CD4-positive, alpha-beta T cell treated with Interleukin-17A for 1 hour (primary cell): ENCODE data around the gene SBF1.
A peak's percentile ranks its signal among the peaks of the same experiment; 100 is the strongest.
"Not testable (repeated sequence)": the region's sequence is repeated elsewhere in the genome, so short reads cannot be mapped to it uniquely, and the experiment has no call there.

ENCODE experiments used
- DNase-seq: peaks from one replicate; pipeline ENCODE4 v3.0.0-alpha.2; 2020

SBF1 gene, protein sequence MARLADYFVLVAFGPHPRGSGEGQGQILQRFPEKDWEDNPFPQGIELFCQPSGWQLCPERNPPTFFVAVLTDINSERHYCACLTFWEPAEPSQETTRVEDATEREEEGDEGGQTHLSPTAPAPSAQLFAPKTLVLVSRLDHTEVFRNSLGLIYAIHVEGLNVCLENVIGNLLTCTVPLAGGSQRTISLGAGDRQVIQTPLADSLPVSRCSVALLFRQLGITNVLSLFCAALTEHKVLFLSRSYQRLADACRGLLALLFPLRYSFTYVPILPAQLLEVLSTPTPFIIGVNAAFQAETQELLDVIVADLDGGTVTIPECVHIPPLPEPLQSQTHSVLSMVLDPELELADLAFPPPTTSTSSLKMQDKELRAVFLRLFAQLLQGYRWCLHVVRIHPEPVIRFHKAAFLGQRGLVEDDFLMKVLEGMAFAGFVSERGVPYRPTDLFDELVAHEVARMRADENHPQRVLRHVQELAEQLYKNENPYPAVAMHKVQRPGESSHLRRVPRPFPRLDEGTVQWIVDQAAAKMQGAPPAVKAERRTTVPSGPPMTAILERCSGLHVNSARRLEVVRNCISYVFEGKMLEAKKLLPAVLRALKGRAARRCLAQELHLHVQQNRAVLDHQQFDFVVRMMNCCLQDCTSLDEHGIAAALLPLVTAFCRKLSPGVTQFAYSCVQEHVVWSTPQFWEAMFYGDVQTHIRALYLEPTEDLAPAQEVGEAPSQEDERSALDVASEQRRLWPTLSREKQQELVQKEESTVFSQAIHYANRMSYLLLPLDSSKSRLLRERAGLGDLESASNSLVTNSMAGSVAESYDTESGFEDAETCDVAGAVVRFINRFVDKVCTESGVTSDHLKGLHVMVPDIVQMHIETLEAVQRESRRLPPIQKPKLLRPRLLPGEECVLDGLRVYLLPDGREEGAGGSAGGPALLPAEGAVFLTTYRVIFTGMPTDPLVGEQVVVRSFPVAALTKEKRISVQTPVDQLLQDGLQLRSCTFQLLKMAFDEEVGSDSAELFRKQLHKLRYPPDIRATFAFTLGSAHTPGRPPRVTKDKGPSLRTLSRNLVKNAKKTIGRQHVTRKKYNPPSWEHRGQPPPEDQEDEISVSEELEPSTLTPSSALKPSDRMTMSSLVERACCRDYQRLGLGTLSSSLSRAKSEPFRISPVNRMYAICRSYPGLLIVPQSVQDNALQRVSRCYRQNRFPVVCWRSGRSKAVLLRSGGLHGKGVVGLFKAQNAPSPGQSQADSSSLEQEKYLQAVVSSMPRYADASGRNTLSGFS (N-terminal part only)

DNA sequence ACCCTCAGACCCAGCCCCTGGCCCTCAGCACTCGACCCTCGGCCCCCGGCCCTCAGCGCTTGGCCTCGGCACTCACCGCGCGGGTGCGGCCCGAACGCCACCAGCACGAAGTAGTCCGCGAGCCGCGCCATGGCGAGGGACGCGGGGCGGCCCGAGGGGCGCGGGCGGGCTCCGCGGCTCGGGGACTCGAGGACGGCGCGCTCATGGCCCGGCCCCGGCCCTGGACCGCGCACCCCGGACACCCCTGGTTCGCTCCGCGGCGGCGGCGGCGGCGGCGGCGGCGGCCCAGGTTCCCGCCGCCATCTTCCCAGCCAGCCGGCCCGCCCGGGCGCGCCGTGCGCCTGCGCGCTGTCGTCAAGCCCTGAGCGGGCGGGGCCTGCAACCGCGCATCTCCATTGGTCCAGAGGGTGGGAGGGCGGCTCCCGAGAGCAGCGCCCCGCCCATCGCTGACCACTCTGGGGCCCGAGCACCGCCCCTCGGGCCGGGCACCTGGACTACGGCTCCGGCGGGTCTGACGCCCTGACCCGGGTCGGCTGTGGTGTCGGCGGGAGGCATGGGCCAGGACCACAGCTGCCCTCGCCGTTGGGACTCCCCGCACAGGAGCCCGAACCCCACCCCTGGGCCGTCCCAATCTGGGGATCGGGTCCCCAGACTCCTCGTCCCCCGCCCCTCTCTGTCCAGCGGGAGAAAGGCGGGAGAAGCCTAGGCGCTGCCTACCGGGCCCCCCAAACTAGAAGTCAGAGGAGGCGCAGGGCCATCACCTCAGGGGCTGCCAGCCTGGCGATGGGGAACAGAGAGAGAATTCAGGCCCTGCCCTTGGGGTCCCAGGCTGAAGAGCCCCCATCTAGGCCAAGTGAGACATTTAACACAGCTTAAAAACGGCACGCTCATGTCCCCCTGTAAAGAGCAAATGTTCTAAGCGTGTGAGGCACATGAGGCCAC, at the start of gene SBF1:
Gene SBF1 (minus strand): TSS at position 326 of the 942 bp plus-strand sequence. CDS start 195 bp downstream, at position 131.
- peak; percentile 87 for DNase-seq

DNA sequence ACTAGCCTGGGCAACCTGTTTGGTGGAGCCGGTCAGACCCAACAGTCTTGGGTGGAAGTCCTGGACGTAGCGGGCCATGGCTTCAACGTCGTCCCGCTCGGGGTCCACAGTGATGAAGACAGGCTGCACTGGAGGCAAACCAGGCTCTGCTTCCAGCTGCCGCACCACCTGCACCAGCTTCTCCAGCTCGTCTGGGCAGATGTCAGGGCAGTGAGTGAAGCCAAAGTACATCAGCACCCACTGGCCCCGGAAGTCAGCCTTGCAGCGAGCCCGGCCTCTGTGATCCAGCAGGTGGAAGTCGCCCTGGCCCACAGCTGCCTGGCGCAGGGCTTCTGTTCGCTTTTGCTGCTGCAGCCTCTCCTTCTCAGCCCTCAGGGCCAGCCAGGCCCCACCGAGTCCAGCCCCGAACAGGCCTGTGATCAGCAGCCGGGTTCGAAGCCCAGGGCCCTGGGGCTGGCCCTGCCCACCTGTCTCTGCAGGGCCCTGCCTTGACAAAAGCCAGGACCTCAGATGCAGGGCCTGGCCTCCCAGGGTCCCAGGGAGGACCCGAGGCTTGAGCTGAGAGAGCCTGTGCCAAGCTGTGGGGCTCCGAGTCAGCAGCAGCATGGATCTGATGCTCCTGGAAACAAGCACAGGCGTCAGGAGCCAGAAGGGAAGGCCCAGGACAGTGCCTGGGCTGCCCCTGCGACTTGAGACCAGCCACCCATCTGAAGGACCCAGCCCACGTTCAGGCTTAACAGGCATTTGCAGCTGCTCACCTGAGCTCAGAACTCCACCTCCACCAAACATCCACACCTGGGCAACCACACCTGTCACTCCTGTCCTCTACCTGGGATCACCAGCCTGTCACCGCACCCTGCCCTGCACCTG, 49.2 kb upstream of the SBF1 start:
- no peak for DNase-seq

DNA sequence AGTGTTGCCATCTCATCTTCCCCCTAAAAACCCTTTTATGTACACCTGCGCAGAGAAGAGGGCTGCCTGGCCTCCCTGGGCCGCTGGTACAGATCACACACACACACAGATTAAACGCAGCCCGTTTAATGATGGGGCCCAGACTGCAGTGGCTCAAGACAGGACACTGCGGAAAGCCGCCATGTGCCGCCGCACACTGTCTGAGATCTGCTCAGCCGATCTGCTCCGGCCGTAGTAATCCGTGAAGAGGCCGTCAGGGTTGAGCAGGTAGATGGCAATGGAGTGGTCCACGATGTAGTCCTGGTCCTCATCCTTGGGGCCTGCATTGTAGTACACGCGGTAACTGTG, 48.6 kb upstream of the SBF1 start:
- DNase-seq, result no peak

DNA sequence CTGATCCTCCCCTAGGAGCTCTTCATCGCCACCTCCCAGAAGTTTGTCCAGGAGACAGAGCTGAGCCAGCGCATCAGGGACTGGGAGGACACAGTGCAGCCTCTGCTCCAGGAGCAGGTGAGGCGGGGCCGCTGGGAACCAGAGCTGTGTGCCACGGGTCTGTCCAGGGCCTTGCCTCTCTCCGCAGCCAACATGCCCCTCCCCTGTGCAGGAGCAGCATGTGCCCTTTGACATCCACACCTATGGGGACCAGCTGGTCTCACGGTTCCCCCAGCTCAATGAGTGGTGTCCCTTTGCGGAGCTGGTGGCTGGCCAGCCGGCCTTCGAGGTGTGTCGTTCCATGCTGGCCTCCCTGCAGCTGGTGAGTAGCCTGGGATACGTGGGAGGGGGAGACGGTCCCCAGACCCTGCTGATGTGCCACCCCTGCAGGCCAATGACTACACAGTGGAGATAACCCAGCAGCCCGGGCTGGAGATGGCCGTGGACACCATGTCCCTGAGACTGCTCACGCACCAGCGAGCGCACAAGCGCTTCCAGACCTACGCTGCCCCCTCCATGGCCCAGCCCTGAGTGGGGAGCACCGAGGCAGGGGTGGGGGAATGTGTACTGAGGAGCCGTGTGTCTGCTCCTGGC, 48.1 kb upstream of the SBF1 start:
- no peak for DNase-seq

DNA sequence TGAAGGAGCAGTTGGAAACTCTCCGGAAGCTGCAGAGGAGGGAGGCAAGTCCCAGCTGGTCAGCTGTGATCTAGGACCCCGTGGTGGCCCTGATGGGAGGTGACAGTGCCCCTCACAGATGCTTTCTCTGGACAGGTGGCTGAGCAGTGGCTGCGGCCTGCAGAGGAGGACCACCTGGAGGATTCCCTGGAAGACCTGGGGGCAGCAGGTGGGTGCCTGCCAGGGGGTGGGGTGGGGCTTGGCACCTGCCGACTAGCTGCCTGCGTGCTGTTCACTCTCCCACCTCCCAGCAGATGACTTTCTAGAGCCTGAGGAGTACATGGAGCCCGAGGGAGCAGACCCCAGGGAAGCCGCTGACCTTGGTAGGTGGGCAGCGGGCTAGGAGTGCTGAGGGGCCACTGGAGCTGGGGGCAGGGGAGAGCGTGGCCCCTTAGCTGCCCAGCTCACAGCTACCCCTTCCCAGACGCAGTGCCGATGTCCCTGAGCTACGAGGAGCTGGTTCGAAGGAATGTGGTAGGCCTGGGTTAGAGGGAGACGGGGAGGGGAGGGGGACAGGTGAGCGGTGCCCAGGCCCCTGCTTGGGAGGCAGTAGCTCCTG, 47.5 kb upstream of the SBF1 start:
- no peak for DNase-seq

DNA sequence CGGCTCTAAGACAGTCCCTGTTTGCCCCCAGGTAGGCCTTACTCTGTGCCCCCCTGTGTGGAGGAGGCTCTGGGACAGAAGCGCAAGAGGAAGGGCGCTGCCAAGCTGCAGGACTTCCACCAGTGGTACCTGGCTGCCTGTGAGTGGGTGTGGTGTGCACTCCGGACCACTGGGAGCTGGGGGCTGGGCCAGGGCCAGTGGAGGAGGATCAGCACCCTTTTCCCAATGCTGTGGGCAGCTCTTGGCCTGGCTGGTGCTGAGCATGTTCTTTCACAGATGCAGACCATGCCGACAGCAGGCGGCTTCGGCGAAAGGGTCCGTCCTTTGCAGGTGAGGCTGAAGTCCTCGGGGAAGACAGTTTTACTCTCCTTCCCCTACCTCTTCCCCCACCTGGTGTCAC, 46.9 kb upstream of the SBF1 start:
- DNase-seq, result no peak

DNA sequence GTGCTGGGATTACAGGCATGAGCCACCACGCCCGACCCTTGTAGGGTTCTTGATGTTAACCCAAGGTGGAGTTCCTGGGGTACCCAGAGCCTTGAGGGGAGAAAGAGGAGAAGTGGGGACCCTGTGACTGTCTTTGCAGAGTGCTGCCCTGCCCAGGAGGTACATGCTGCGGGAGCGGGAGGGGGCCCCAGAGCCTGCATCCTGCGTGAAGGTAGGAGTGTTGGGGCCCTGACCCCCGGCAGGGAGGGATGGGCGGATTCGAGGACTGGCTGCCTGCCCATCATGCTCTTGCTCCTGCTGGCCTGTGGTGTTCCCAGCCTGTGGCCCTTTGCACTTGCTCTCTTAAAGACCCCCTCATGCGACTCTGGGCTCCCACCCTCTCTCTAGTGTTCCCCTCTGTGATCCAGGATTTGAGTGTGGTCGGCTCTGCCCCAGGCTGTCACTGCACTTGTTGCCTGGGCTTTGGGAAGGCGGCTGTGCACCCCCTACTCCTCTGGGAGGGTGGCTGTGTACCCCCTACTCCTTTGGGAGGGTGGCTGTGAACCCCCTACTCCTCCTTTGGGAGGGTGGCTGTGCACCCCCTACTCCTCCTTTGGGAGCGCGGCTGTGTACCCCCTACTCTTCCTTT, 46.1 kb upstream of the SBF1 start:
- DNase-seq, result no peak

DNA sequence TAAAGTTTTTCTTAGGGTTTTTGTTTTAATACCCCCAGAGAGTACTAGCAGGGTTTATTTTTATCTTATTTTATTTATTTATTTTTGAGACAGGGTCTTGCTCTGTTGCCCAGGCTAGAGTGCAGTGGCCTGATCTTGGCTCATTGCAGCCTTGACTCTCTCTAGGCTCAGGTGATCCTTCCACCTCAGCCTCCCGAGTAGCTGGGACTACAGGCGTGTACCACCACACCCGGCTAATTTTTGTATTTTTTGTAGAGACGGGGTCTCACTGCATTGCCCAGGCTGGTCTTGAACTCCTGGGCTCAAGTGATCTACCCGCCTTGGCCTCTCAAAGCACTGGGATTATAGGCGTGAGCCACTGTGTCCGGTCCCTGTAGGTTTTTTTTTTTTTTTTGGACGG, 45.3 kb upstream of the SBF1 start:
- DNase-seq, result not testable (repeated sequence)

DNA sequence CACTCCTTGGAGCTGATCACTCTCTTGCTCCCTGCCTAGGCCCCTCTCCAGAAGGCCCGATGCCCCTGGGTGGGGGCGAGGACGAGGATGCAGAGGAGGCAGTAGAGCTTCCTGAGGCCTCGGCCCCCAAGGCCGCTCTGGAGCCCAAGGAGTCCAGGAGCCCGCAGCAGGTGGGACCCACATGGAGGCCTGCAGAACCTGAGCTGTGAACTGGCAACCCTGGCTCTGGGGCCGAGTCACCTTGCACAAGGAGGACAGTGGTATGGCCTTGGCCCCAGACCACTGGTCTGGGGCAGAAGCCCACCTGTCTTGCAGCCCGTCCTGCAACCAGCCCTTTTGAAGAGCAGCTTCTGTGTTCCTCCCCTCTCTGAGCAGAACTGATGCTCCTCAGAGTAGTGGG, 44.3 kb upstream of the SBF1 start:
- no peak for DNase-seq

DNA sequence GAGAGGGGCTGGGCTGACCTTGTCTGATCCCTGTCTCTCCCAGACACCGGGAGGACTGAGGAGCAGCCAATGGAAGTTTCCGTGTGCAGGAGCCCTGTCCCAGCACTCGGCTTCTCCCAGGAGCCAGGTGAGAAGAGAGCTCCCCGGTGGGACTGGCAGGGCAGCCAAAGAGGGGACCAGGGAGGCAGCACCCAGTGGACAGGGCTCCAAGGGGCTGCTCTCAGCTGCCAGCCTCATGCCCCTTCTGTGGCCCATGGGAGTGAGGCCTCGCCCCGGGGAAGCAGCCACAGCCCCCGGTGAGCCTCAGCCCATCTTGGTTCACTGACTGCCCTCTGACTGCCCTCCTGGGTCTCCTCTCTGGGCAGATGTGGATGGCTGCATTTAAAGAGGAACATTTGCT, 43.8 kb upstream of the SBF1 start:
- no peak for DNase-seq

DNA sequence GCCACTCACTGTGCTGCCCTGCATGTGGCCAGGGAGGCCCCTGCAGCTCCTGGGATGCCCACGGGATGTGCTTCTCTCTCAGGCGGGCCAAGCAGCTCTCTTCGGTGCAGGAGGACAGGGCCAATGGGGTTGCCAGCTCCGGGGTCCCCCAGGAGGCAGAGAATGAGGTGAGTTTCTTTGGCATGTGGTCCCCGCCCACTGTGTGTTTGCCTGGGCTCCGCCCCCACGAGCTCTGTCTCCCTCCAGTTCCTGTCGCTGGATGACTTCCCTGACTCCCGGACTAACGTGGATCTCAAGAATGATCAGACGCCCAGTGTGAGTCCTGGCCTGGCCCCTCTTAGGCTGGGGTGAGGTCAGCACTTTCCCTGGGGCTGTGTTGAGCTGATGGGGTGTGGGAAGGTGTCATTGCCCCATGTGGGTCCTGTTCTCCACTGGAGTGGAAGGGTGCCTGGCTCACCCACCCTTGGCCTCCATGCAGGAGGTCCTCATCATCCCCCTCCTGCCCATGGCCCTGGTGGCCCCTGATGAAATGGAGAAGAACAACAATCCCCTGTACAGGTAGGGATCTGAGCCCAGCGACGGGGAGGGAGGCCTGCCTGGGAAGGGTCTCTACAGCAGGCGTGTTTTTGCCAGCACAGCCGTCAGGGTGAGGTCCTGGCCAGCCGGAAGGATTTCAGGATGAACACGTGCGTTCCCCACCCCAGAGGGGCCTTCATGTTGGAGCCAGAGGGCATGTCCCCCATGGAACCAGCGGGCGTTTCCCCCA, 42.8 kb upstream of the SBF1 start:
- DNase-seq, result no peak

DNA sequence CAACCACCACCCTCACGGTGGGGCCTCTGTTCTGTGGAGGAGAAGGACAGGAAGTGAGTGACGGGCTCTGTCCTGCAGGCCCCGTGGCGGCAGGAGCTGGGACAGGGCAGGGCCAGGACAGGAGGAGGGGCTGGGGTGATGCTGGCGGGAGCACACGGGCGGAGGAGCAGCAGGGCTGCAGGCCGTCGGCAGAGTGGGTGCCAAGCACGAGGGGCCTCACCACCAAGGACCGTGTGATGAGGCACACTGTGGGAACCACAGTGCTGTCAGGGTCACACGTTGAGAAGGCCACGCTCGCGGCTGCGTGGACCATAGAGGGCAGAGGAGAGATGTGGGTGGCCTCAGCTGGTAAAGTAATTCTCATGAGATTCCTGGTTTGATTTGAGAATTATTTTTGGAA, 42.1 kb upstream of the SBF1 start:
- DNase-seq, result no peak

DNA sequence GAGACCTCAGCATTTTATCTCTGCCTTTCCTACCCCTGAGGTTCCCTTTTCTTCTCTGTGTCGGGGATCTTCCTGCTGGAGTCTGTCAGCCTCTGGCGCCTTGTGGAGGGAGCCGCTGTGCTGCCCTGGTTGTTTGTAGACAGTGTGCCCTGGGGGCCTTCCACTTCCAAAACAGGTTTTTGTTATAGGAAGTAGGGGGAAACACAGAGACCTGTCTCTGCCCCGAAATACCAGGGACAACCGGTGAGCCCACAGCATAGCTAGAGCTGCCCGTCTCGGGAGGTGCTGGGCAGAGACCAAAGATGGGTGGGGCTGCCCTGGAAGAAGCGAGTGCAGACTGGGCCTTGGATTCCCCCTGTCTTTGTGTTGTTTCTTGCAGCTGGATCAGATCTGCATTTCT, 41.2 kb upstream of the SBF1 start:
- no peak for DNase-seq

DNA sequence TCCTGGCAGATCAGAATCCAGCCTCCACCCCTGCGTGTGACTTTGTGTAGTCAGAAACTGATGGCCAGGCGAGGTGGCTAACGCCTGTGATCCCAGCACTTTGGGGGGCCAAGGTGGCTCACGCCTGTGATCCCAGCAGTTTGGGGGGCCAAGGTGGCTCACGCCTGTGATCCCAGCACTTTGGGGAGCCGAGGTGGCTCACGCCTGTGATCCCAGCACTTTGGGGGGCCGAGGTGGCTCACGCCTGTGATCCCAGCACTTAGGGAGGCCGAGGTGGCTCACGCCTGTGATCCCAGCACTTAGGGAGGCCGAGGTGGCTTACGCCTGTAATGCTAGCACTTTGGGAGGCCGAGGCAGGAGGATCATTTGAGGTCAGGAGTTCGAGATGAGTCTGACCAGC, 38.3 kb upstream of the SBF1 start:
- no peak for DNase-seq

DNA sequence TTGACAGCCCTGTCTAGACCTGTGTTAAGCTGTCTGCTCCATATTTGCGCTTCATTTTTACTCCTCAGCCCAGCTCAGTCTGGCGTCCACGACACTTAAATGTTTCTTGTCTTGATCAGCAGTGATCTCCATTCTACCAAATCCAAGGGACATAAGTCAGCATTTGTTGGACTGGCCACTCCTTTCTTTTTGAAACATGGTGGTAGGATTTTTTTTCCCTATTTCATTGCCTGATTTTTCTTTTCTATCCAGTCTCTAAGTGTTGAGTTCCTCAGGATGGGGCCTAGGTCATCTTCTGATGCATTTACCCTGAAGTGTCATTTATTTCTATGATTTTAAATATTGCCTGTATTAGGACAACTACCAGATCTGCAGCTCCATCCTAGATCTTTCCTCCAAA, 34.1 kb upstream of the SBF1 start:
- no peak for DNase-seq

DNA sequence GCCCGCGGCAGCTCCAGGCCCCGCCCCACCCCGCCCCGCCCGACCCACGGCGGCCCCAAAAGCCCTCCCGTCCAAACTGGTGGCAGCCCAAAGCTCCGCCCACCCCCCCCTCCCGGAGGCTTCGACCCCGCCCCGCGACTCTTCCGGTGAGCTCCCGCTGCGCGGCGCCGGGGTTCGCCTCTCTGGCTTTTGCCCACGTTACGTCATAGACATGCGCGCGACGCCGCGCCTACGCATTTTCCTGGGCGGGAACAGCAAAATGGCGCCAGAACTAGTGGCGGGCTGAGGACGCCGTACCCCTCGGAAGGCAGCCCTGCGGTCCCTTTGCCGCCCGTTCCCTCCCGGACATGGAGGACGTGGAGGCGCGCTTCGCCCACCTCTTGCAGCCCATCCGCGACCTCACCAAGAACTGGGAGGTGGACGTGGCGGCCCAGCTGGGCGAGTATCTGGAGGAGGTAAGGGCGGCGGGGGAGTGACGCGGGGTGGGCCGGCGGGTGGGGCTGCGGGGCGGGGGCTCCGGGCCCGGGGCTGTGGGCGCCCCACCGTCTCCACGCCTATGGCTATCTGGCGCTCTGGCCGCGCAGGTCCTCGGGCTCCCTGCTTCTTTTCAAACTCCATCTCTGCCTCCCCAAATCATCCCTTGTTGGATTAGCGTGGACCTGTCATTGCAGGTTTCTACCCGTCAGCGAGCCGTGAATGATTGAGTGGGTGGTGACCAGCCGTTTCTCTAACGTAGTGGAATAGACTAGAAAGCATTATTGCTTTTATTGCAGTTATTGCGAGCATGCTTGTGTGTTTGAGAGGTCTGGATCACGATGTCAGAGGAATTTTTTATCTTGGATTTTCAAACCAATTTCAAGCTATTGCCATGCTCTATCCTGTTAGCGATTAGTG, 33.4 kb upstream of the SBF1 start, which contains the start of gene NCAPH2:
Gene NCAPH2 (plus strand): TSS at position 234 of the 894 bp plus-strand sequence. CDS start 114 bp downstream, at position 348.
- peak; percentile 97 for DNase-seq

DNA sequence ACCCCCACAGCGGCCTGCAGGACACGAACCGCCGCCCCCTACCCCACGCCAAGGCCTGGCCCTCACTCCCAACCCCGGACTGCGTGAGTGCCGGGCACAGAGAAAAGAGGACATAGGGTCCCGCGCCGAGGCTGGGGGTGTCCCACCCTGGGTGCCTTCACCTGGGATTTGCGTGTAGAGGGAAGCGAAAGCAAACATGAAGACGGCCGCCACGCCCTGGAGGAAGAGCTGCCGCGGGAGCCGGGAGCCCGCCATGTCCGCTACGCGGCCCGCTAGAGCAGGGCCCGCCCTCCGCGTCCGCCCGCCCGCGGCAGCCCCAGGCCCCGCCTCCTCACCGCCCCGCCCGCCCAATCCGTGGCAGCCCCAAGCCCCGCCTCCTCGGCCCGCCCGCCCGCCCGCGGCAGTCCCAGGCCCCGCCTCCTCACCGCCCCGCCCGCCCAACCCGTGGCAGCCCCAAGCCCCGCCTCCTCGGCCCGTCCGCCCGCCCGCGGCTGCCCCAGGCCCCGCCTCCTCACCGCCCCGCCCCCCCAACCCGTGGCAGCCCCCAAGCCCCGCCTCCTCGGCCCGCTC, 32.7 kb upstream of the SBF1 start, which contains the start of gene LMF2:
Gene LMF2 (minus strand): TSS at position 282 of the 570 bp plus-strand sequence. CDS start 27 bp downstream, at position 255.
- peak; percentile 94 for DNase-seq
